Neural cell (in vitro differentiated cells): Measurements from ENCODE around the gene RMRP.

Experiments
- CTCF ChIP-seq: fragments of 450-650 bp; IDR thresholded peaks from 2 replicates; pipeline ENCODE4 v1.5.1; 2014; ENCODE audit warnings: antibody characterized with exemption, mild to moderate bottlenecking, moderate library complexity; ENCODE audit not compliant: poor library complexity, severe bottlenecking
- EP300 ChIP-seq: fragments of 450-650 bp; conservative IDR thresholded peaks from 2 replicates; pipeline ENCODE4 v1.6.1; 2014; ENCODE audit warnings: antibody characterized with exemption, mild to moderate bottlenecking, moderate library complexity; ENCODE audit not compliant: poor library complexity, severe bottlenecking
- EZH2 ChIP-seq: fragments of 200-600, 300-800 bp; shearing (Covaris generic), sonication (generic); IDR thresholded peaks from 2 replicates; pipeline ENCODE4 v1.6.1; 2014; ENCODE audit warnings: antibody characterized with exemption, low read length, borderline replicate concordance, mild to moderate bottlenecking; ENCODE audit not compliant: insufficient read depth, poor library complexity, severe bottlenecking
- MXI1 ChIP-seq: fragments of 450-650 bp; conservative IDR thresholded peaks from 2 replicates; pipeline ENCODE4 v1.6.1; 2014; ENCODE audit warnings: antibody characterized with exemption, mild to moderate bottlenecking; ENCODE audit not compliant: poor library complexity, severe bottlenecking
- TAF1 ChIP-seq: IDR thresholded peaks from 2 replicates; pipeline ENCODE4 v1.6.1; 2012; ENCODE audit warnings: low read depth
- TF ChIP-seq, protein P1 (sequence below): IDR thresholded peaks from 2 replicates; pipeline ENCODE4 v1.6.1; 2012; ENCODE audit warnings: borderline replicate concordance

GRCh38 chr9:35669331-35670145 is 11.7 kb upstream of the RMRP start:
- no peak for TF ChIP-seq EP300
- no peak for TF ChIP-seq CTCF
- no peak for TF ChIP-seq TAF1
- TF ChIP-seq, protein P1, sequence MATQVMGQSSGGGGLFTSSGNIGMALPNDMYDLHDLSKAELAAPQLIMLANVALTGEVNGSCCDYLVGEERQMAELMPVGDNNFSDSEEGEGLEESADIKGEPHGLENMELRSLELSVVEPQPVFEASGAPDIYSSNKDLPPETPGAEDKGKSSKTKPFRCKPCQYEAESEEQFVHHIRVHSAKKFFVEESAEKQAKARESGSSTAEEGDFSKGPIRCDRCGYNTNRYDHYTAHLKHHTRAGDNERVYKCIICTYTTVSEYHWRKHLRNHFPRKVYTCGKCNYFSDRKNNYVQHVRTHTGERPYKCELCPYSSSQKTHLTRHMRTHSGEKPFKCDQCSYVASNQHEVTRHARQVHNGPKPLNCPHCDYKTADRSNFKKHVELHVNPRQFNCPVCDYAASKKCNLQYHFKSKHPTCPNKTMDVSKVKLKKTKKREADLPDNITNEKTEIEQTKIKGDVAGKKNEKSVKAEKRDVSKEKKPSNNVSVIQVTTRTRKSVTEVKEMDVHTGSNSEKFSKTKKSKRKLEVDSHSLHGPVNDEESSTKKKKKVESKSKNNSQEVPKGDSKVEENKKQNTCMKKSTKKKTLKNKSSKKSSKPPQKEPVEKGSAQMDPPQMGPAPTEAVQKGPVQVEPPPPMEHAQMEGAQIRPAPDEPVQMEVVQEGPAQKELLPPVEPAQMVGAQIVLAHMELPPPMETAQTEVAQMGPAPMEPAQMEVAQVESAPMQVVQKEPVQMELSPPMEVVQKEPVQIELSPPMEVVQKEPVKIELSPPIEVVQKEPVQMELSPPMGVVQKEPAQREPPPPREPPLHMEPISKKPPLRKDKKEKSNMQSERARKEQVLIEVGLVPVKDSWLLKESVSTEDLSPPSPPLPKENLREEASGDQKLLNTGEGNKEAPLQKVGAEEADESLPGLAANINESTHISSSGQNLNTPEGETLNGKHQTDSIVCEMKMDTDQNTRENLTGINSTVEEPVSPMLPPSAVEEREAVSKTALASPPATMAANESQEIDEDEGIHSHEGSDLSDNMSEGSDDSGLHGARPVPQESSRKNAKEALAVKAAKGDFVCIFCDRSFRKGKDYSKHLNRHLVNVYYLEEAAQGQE: no peak
- TF ChIP-seq EZH2: no peak
- TF ChIP-seq MXI1: no peak
